ENCODE measurements around the gene MEIOSIN. TPM values are rescaled to one million over a fixed set of nuclear protein-coding genes. Genes with fewer than 3 reads are reported as not detected.

The MEIOSIN gene
- total RNA-seq, 1 experiment from 2014 or later = not detected

GRCh38 chr19:45793178-45793564 is 59.9 kb downstream of the MEIOSIN start:
- intact Hi-C loops (cut with micrococcal nuclease; ENCODE audit: unreplicated experiment) = no loop called here
- Histone ChIP-seq H3K27me3 (ENCODE audit: insufficient read depth, low read depth) (no peaks in the 10 kb centered on the region), H3K9me2 (ENCODE audit: insufficient read depth) (no peaks in the 10 kb centered on the region), H3K4me1 (replicated peaks; ENCODE audit: insufficient read depth) (peaks cover 18% of the 10 kb centered on the region), H3K27ac (no peak overlapping the region), H3K4me3 (no peak overlapping the region), H2AFZ (no peak overlapping the region), H3F3A (ENCODE audit: insufficient read depth, low read depth) (peaks cover 14% of the 10 kb centered on the region; the same call in 1 of the 2 replicates), H3K36me3 (ENCODE audit: low read depth) (peaks cover 13% of the 10 kb centered on the region), H3K79me2 (ENCODE audit: low read depth) (peaks cover 28% of the 10 kb centered on the region), H4K20me1 (ENCODE audit: insufficient read depth) (no peaks in the 10 kb centered on the region), H3K9me3 (ENCODE audit: insufficient read depth, low read depth) (no peaks in the 10 kb centered on the region), H3K4me2 (0 out of 2 replicates have a peak overlapping the region, but pooled peaks have one; percentile 9)
- no TSS peak for BruUV-seq (replicated peaks)
- ChIA-PET CTCF (interaction anchor here (0.6 to 0.7 kb wide), 3 partner anchors 12 to 542 kb away, joined by 3 to 6 read pairs (median 3); no protein-coding TSS in a partner anchor), POLR2A (ENCODE audit: unreplicated experiment) (interaction anchor here (0.6 to 1.4 kb wide), 4 partner anchors 10 to 76 kb away, joined by 3 to 15 read pairs (median 5); partner anchors contain the start of gene DMPK)
- no peak for TF ChIP-seq EZH2 (IDR thresholded peaks at IDR 0.05; ENCODE audit: low read depth)
- TF ChIP-seq CTCF (conservative IDR thresholded peaks at IDR 0.05) = no peak
- DNase-seq = no peak

DNA sequence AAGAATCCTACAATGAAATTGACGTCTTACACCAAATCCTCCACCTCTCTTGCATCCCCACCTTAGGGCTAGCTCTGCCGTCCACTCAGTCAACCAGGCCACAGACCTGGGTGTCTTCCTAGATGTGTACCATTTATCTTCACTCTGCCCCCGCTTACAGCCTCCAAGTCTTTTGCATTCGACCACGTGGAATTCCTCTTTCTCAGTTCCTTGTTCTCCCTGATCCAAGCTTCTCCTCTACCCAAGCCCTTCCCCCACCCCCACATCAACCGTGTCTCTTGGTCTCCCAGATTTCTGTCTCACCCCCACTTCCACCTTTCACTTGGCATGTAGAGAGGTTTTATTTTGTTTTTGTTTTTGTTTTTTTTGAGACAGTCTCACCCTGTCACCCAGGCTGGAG is 60.6 kb downstream of the MEIOSIN start:
- DNase-seq = no peak
- peaks cover 14% of the 10 kb centered on the region; the same call in 1 of the 2 replicates for H3F3A ChIP-seq (ENCODE audit: insufficient read depth, low read depth)
- no peaks in the 10 kb centered on the region for H3K9me3 ChIP-seq (ENCODE audit: insufficient read depth, low read depth)
- POLR2A ChIA-PET (ENCODE audit: unreplicated experiment) = interaction anchor here (0.5 kb wide), 1 partner anchor 20 kb away, joined by 7 read pairs; no protein-coding TSS in a partner anchor
- no peak overlapping the region for H3K27ac ChIP-seq
- TF ChIP-seq CTCF (conservative IDR thresholded peaks at IDR 0.05) = no peak
- no peak for TF ChIP-seq EZH2 (IDR thresholded peaks at IDR 0.05; ENCODE audit: low read depth)
- peaks cover 27% of the 10 kb centered on the region for H3K79me2 ChIP-seq (ENCODE audit: low read depth)
- BruUV-seq (replicated peaks) = no TSS peak
- no peak overlapping the region for H3K4me2 ChIP-seq
- no peaks in the 10 kb centered on the region for H3K9me2 ChIP-seq (ENCODE audit: insufficient read depth)
- peaks cover 11% of the 10 kb centered on the region for H3K36me3 ChIP-seq (ENCODE audit: low read depth)
- no peak overlapping the region for H2AFZ ChIP-seq
- peaks cover 18% of the 10 kb centered on the region for H3K4me1 ChIP-seq (replicated peaks; ENCODE audit: insufficient read depth)
- no peak overlapping the region for H3K4me3 ChIP-seq
- H4K20me1 ChIP-seq (ENCODE audit: insufficient read depth) = no peaks in the 10 kb centered on the region
- H3K27me3 ChIP-seq (ENCODE audit: insufficient read depth, low read depth) = no peaks in the 10 kb centered on the region
- intact Hi-C loops (cut with micrococcal nuclease; ENCODE audit: unreplicated experiment) = no loop called here
- CTCF ChIA-PET = no interaction called here

- intact Hi-C loops (cut with micrococcal nuclease; ENCODE audit: unreplicated experiment) = no loop called here
- Histone ChIP-seq H3K4me1 (replicated peaks; ENCODE audit: insufficient read depth) (peaks cover 24% of the 10 kb centered on the region), H4K20me1 (ENCODE audit: insufficient read depth) (no peaks in the 10 kb centered on the region), H3K36me3 (ENCODE audit: low read depth) (peaks cover 4% of the 10 kb centered on the region; the same call in 1 of the 2 replicates), H3K79me2 (ENCODE audit: low read depth) (peaks cover 20% of the 10 kb centered on the region), H2AFZ (no peak overlapping the region), H3K4me3 (no peak overlapping the region), H3K9me2 (ENCODE audit: insufficient read depth) (no peaks in the 10 kb centered on the region), H3F3A (ENCODE audit: insufficient read depth, low read depth) (peaks cover 20% of the 10 kb centered on the region; the same call in 1 of the 2 replicates), H3K9me3 (ENCODE audit: insufficient read depth, low read depth) (no peaks in the 10 kb centered on the region), H3K4me2 (no peak overlapping the region), H3K27me3 (ENCODE audit: insufficient read depth, low read depth) (no peaks in the 10 kb centered on the region), H3K27ac (no peak overlapping the region)
- DNase-seq = no peak
- no TSS peak for BruUV-seq (replicated peaks)
- POLR2A ChIA-PET (ENCODE audit: unreplicated experiment) = no interaction called here
- CTCF ChIA-PET = interaction anchor here (0.5 kb wide), 1 partner anchor 12 kb away, joined by 4 read pairs; the partner anchor contains the start of gene DMPK
- no peak for TF ChIP-seq EZH2 (IDR thresholded peaks at IDR 0.05; ENCODE audit: low read depth)
- TF ChIP-seq CTCF (conservative IDR thresholded peaks at IDR 0.05) = no peak
These were observed 61.4 kb downstream of the MEIOSIN start for GRCh38 chr19:45794627-45795026.

All from PC-9 (cell line).